ENCODE measurements around the gene TSPAN31. TPM values are rescaled to one million over a fixed set of nuclear protein-coding genes. Genes with fewer than 3 reads are reported as not detected.

Gene TSPAN31
- total RNA-seq, 1 donor from 2014 or later: 18.6 TPM

DNA sequence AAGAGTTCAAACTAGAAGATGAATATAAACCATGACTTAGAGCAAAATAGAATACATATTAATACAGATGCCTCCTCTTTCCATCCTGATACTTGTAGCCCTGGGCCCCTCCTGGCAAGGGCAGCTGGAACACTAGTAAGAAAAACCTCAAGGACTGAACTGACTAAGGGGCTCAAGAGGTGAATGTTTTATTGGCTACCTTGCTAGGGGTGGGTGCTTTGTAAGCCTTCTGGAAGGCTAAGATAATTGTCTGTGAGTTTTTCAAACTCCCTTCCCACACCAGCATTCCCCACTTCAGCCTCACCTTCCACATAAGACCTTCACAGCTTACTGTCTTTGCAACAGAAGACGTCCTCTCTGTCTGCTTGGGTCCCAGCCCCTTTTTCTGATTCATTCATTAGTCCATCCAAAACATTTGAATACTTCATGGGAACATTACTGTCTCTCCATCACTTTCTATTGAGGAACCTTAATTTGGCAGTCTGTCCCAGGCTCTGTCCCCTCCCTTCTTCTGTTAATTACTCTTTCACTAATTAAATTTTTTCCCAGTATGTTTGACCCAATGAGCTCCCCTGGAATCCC lies 9.0 kb downstream of the TSPAN31 start:
- Histone ChIP-seq H4K20me1 (ENCODE audit: insufficient read depth, low read length) (peaks cover 16% of the 10 kb centered on the region), H3K36me3 (ENCODE audit: insufficient read depth, low read length) (peaks cover 12% of the 10 kb centered on the region), H3K4me2 (ENCODE audit: low read length) (peak overlapping the region; percentile 82), H3K27me3 (ENCODE audit: insufficient read depth, low read length) (peaks cover 11% of the 10 kb centered on the region), H3K9me3 (ENCODE audit: insufficient read depth, low read depth, low read length) (no peaks in the 10 kb centered on the region), H3K4me3 (ENCODE audit: insufficient read depth, low read depth, low read length) (no peak overlapping the region), H3K4me1 (ENCODE audit: insufficient read depth, low read length) (peaks cover 21% of the 10 kb centered on the region), H3K79me2 (ENCODE audit: insufficient read depth, low read length) (peaks cover 33% of the 10 kb centered on the region), H2AFZ (ENCODE audit: low read depth, low read length) (no peak overlapping the region), H3K9ac (ENCODE audit: low read length) (no peak overlapping the region), H3K27ac (ENCODE audit: low read depth, low read length) (no peak overlapping the region)
- TF ChIP-seq, protein P1, sequence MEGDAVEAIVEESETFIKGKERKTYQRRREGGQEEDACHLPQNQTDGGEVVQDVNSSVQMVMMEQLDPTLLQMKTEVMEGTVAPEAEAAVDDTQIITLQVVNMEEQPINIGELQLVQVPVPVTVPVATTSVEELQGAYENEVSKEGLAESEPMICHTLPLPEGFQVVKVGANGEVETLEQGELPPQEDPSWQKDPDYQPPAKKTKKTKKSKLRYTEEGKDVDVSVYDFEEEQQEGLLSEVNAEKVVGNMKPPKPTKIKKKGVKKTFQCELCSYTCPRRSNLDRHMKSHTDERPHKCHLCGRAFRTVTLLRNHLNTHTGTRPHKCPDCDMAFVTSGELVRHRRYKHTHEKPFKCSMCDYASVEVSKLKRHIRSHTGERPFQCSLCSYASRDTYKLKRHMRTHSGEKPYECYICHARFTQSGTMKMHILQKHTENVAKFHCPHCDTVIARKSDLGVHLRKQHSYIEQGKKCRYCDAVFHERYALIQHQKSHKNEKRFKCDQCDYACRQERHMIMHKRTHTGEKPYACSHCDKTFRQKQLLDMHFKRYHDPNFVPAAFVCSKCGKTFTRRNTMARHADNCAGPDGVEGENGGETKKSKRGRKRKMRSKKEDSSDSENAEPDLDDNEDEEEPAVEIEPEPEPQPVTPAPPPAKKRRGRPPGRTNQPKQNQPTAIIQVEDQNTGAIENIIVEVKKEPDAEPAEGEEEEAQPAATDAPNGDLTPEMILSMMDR (IDR thresholded peaks at IDR 0.05; ENCODE audit: insufficient read depth, low read depth, low read length): no peak
- peaks cover 22% of the 10 kb centered on the region for H3K36me3 Mint-ChIP-seq (ENCODE audit: low read depth, unreplicated experiment)
- H3K27me3 Mint-ChIP-seq (ENCODE audit: low read depth, unreplicated experiment): peaks cover 4% of the 10 kb centered on the region
- no peak for FAIRE-seq
- H3K4me1 Mint-ChIP-seq (ENCODE audit: low read depth, unreplicated experiment): peaks cover 27% of the 10 kb centered on the region
- H3K9me3 Mint-ChIP-seq (ENCODE audit: unreplicated experiment): no peaks in the 10 kb centered on the region
- peak overlapping the region; percentile 87 for H3K4me3 Mint-ChIP-seq (ENCODE audit: unreplicated experiment)
- no peak for DNase-seq (ENCODE audit: low read depth)
- peak overlapping the region; percentile 79 for H3K27ac Mint-ChIP-seq (ENCODE audit: unreplicated experiment)

DNA sequence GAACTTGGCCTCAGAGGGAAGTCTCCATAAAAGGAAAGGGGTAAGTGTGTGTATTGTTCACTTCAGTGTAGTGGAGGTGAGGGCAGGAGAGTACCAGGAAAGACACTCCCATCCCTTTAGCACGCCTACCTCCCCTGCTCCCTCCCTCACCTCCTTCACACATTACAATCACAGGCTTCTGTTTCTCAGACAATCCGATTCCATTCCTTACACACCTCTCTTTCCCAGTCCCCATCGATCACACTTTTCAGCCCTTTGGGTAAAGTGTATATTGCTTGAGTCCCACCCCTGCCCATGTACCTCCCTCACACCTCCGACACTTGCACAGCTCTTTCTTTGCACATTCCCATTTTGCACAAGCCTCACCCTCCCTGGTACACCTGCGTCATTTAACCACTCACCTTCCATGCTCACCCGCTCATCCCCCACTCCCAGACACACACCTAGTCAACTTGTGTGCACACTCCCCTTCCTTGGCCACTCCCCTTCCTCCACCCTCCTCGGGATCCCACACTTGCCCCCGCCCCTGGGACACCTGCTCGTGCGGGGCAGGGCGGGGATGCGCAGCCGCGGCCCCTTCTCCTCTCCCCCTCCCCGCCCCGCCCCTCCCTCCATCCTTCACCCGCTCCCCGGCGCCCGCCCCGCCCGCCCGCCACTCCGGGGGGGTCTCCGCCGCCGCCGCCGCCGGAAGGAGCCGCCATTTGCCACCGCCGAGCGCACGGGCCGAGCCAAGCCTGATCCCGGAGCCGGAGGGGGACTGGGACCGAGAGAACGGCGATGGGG lies 9.8 kb downstream of the TSPAN31 start, which contains the start of gene MARCHF9:
Gene MARCHF9, plus strand, starts transcription at position 693 of the 783 bp plus-strand sequence. CDS start 426 bp downstream, outside the sequence.
- peak within 1 kb of the TSS; percentile 79 for H3K27ac Mint-ChIP-seq (ENCODE audit: unreplicated experiment)
- FAIRE-seq: no peak

More for the DNA sequence above, 9.8 kb downstream of the TSPAN31 start, which contains the start of gene MARCHF9:
- H3K36me3 ChIP-seq (ENCODE audit: insufficient read depth, low read length): peaks cover 10% of the 10 kb centered on the region
- H3K27ac ChIP-seq (ENCODE audit: low read depth, low read length): no peak within 1 kb of the TSS
- peak within 1 kb of the TSS; percentile 41 for H3K9ac ChIP-seq (ENCODE audit: low read length)
- peak within 1 kb of the TSS; percentile 82 for H3K4me2 ChIP-seq (ENCODE audit: low read length)
- H3K79me2 ChIP-seq (ENCODE audit: insufficient read depth, low read length): peaks cover 26% of the 10 kb centered on the region
- peak within 1 kb of the TSS; percentile 50 for H3K4me3 ChIP-seq (ENCODE audit: insufficient read depth, low read depth, low read length)
- peaks cover 16% of the 10 kb centered on the region for H4K20me1 ChIP-seq (ENCODE audit: insufficient read depth, low read length)
- H3K9me3 ChIP-seq (ENCODE audit: insufficient read depth, low read depth, low read length): no peaks in the 10 kb centered on the region
- Mint-ChIP-seq H3K9me3 (ENCODE audit: unreplicated experiment) (no peaks in the 10 kb centered on the region), H3K4me1 (ENCODE audit: low read depth, unreplicated experiment) (peaks cover 27% of the 10 kb centered on the region), H3K4me3 (ENCODE audit: unreplicated experiment) (peak within 1 kb of the TSS; percentile 87), H3K36me3 (ENCODE audit: low read depth, unreplicated experiment) (peaks cover 20% of the 10 kb centered on the region), H3K27me3 (ENCODE audit: low read depth, unreplicated experiment) (peaks cover 4% of the 10 kb centered on the region)
- DNase-seq (ENCODE audit: low read depth): no peak
- H3K27me3 ChIP-seq (ENCODE audit: insufficient read depth, low read length): peaks cover 11% of the 10 kb centered on the region
- no peak for TF ChIP-seq EZH2 (IDR thresholded peaks at IDR 0.05; ENCODE audit: insufficient read depth, low read length)
- TF ChIP-seq, protein P1 (IDR thresholded peaks at IDR 0.05; ENCODE audit: insufficient read depth, low read depth, low read length): no peak
- peak within 1 kb of the TSS; percentile 13 for H2AFZ ChIP-seq (ENCODE audit: low read depth, low read length)
- peaks cover 21% of the 10 kb centered on the region for H3K4me1 ChIP-seq (ENCODE audit: insufficient read depth, low read length)

Measured in astrocyte (in vitro differentiated cells and primary cell).